Gastrocnemius medialis (tissue), 4 donors: ENCODE measurements around the gene DCBLD2.

ENCODE experiments used
- POLR2A ChIP-seq, 2 donors: fragments of 450-650 bp; IDR thresholded peaks; one replicate each; pipeline ENCODE4 v1.6.1; 2017; ENCODE audit warnings: antibody characterized with exemption in 2 of 2, mild to moderate bottlenecking in 2 of 2, moderate library complexity in 2 of 2
- TF ChIP-seq, protein P1 (sequence below), 5 experiments: fragments of 450-650 bp in 3 of 5; fragments of 200-600 bp in 2 of 5; sonication (generic) in 2 of 5; IDR thresholded peaks in 4 of 5; conservative IDR thresholded peaks in 1 of 5; 1 replicate in 4 of 5; 2 replicates in 1 of 5; pipeline ENCODE4 v1.5.1; 2016 to 2019; ENCODE audit warnings: antibody characterized with exemption in 5 of 5, mild to moderate bottlenecking in 3 of 5, moderate library complexity in 3 of 5

DNA sequence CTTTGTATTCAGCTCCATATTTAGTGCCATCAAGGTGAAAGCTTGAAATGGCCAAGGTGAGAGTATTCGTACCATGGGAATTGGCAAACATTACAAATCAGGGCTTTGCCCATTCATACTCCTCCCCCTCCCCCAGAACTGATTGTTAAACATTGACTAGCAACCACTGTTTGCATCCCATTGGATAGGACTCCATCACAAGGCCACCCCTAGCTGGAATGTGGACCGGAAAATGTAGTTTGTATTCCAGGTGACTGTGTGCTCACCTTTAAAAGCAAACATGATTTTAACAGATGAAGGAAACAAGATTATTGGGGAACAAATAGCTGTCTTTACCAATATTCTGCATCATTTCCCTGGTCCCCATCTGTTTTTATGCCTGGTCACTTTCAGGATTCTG is 124.2 kb downstream of the DCBLD2 start:
- TF ChIP-seq, protein P1, sequence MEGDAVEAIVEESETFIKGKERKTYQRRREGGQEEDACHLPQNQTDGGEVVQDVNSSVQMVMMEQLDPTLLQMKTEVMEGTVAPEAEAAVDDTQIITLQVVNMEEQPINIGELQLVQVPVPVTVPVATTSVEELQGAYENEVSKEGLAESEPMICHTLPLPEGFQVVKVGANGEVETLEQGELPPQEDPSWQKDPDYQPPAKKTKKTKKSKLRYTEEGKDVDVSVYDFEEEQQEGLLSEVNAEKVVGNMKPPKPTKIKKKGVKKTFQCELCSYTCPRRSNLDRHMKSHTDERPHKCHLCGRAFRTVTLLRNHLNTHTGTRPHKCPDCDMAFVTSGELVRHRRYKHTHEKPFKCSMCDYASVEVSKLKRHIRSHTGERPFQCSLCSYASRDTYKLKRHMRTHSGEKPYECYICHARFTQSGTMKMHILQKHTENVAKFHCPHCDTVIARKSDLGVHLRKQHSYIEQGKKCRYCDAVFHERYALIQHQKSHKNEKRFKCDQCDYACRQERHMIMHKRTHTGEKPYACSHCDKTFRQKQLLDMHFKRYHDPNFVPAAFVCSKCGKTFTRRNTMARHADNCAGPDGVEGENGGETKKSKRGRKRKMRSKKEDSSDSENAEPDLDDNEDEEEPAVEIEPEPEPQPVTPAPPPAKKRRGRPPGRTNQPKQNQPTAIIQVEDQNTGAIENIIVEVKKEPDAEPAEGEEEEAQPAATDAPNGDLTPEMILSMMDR (IDR thresholded peaks at IDR 0.05 in 4 of 5, conservative IDR thresholded peaks at IDR 0.05 in 1 of 5), result no peak
- no peak for TF ChIP-seq POLR2A (IDR thresholded peaks at IDR 0.05)
